NK-92 (cell line): Measurements from ENCODE around the gene NAT9.

Experiments
- DNase-seq: peaks from one replicate; lab custom pipeline; 2025; ENCODE audit not compliant: unreplicated experiment; lab: John Stamatoyannopoulos, UW

Gene NAT9

GRCh38 chr17:74776044-74776962 lies at the start of gene NAT9:
Gene NAT9 (minus strand): TSS chr17:74776345. CDS start chr17:74775698, 647 bp downstream.
- DNase-seq, result peak; percentile 89

- DNase-seq, result no peak
Observed at GRCh38 chr17:74824961-74825627, 48.9 kb upstream of the NAT9 start.

GRCh38 chr17:74822939-74823367 lies 46.8 kb upstream of the NAT9 start:
- DNase-seq, result no peak

GRCh38 chr17:74822335-74822938 lies 46.3 kb upstream of the NAT9 start:
- DNase-seq, result no peak

- DNase-seq, result no peak
Observed at GRCh38 chr17:74821655-74822334, 45.6 kb upstream of the NAT9 start.

- DNase-seq, result no peak
Observed at GRCh38 chr17:74819801-74820436, 43.8 kb upstream of the NAT9 start.

- DNase-seq, result no peak
Observed at GRCh38 chr17:74818291-74818938, 42.3 kb upstream of the NAT9 start.

- no peak for DNase-seq
Observed at GRCh38 chr17:74816905-74817620, 40.9 kb upstream of the NAT9 start.

- no peak for DNase-seq
Observed at GRCh38 chr17:74815550-74816370, 39.6 kb upstream of the NAT9 start.

- no peak for DNase-seq
Observed at GRCh38 chr17:74815067-74815466, 38.9 kb upstream of the NAT9 start.

GRCh38 chr17:74814453-74814852 lies 38.3 kb upstream of the NAT9 start:
- DNase-seq, result no peak

- DNase-seq, result no peak
Observed at GRCh38 chr17:74812109-74813009, 36.2 kb upstream of the NAT9 start.

GRCh38 chr17:74810699-74811485 lies 34.7 kb upstream of the NAT9 start:
- DNase-seq, result no peak

- DNase-seq, result no peak
Observed at GRCh38 chr17:74808714-74809430, 32.7 kb upstream of the NAT9 start.

GRCh38 chr17:74807925-74808324 lies 31.8 kb upstream of the NAT9 start:
- DNase-seq, result no peak

GRCh38 chr17:74807441-74807840 lies 31.3 kb upstream of the NAT9 start:
- DNase-seq, result no peak
